ENCODE data around the gene COPB2. TPM values are rescaled to one million over a fixed set of nuclear protein-coding genes. Genes with fewer than 3 reads are reported as not detected.

Gene COPB2
- total and polyA plus RNA-seq, 10 of the 15 experiments (the other 5 are each of a cell fraction or from before 2014, with no cell fraction given): 51.3 to 143 (median 116) TPM

GRCh38 chr3:139326707-139327106, 62.7 kb downstream of the COPB2 start (continued):
- TF ChIP-seq CBX3 (IDR thresholded peaks at IDR 0.05; ENCODE audit: borderline replicate concordance, low read depth): no peak

GRCh38 chr3:139326131-139326530, 63.3 kb downstream of the COPB2 start:
- no peaks in the 10 kb centered on the region; the same call in 2 of the 3 replicates for H3K9me3 ChIP-seq (replicated peaks; ENCODE audit: control insufficient read depth, insufficient read depth, low read length)
- no TSS peak for BruUV-seq (replicated peaks)
- no peak for ATAC-seq
- no peak for DNase-seq (ENCODE audit: low read depth, low spot score)
- no peak overlapping the region for H3K27ac ChIP-seq (ENCODE audit: control insufficient read depth, insufficient read depth)
- no peaks in the 10 kb centered on the region for H3K79me2 ChIP-seq (ENCODE audit: control insufficient read depth, insufficient read depth, low read length)
- SMC1A ChIA-PET (ENCODE audit: uncharacterized antibody, unreplicated experiment): no interaction called here
- intact Hi-C loops (cut with micrococcal nuclease; ENCODE audit: unreplicated experiment) (no loop called here), in situ Hi-C loops (cut with MboI) (no loop called here)
- H3K36me3 ChIP-seq (ENCODE audit: control insufficient read depth in 2 of 2, insufficient read depth in 2 of 2, low read length in 1 of 2): no peaks in the 10 kb centered on the region
- H2AFZ ChIP-seq (ENCODE audit: control insufficient read depth, low read depth, low read length): no peak overlapping the region
- H3K4me3 ChIP-seq: no peak overlapping the region
- CTCF ChIA-PET: interaction anchor here (1.2 kb wide), 1 partner anchor 390 kb away, joined by 3 read pairs; no protein-coding TSS in a partner anchor
- H4K20me1 ChIP-seq (ENCODE audit: control insufficient read depth, insufficient read depth): no peaks in the 10 kb centered on the region
- H3K27me3 ChIP-seq (replicated peaks in 1 of 2; ENCODE audit: control insufficient read depth in 2 of 2, insufficient read depth in 2 of 2, low read length in 1 of 2): peaks cover 0 to 1% of the 10 kb centered on the region in 2 experiments; a peak in 2 of 4 replicates
- TF ChIP-seq, protein P1, sequence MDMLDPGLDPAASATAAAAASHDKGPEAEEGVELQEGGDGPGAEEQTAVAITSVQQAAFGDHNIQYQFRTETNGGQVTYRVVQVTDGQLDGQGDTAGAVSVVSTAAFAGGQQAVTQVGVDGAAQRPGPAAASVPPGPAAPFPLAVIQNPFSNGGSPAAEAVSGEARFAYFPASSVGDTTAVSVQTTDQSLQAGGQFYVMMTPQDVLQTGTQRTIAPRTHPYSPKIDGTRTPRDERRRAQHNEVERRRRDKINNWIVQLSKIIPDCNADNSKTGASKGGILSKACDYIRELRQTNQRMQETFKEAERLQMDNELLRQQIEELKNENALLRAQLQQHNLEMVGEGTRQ (IDR thresholded peaks at IDR 0.05; ENCODE audit: borderline replicate concordance, low read depth, low read length): no peak
- TF ChIP-seq NRF1 (conservative IDR thresholded peaks at IDR 0.05; ENCODE audit: low read depth, low read length): no peak
- no peak for TF ChIP-seq MTA2 (IDR thresholded peaks at IDR 0.05; ENCODE audit: low read depth)
- TF ChIP-seq NBN (IDR thresholded peaks at IDR 0.05): no peak
- TF ChIP-seq MLLT1 (IDR thresholded peaks at IDR 0.05): no peak
- no peak for TF ChIP-seq CREB1 (IDR thresholded peaks at IDR 0.05; ENCODE audit: low read depth)
- TF ChIP-seq TCF7 (IDR thresholded peaks at IDR 0.05; ENCODE audit: borderline replicate concordance): no peak
- no peak for TF ChIP-seq NFYA (IDR thresholded peaks at IDR 0.05; ENCODE audit: borderline replicate concordance, low read depth, low read length)
- no peak for TF ChIP-seq E2F4 (IDR thresholded peaks at IDR 0.05; ENCODE audit: low read depth, low read length)
- TF ChIP-seq EZH2 (IDR thresholded peaks at IDR 0.05; ENCODE audit: borderline replicate concordance, control insufficient read depth, low read depth, low read length): no peak
- no peak for TF ChIP-seq EGR1 (IDR thresholded peaks at IDR 0.05; ENCODE audit: borderline replicate concordance in 1 of 2, low read depth in 2 of 2, low read length in 2 of 2)
- no peak for TF ChIP-seq NR2C2 (IDR thresholded peaks at IDR 0.05; ENCODE audit: borderline replicate concordance, control insufficient read depth, insufficient read length, low read depth)
- no peak for TF ChIP-seq CHD2 (IDR thresholded peaks at IDR 0.05; ENCODE audit: borderline replicate concordance, low read depth, low read length)
- no peak for TF ChIP-seq GATAD2B (conservative IDR thresholded peaks at IDR 0.05; ENCODE audit: low read depth)
- H3K9ac ChIP-seq (ENCODE audit: control insufficient read depth, insufficient read depth, low read length): no peak overlapping the region
- no peak overlapping the region for H3K4me2 ChIP-seq (ENCODE audit: control insufficient read depth, insufficient read depth)
- no peak for FAIRE-seq
- POLR2A ChIA-PET: no interaction called here
- no peaks in the 10 kb centered on the region; the same call in 1 of the 2 replicates for H3K4me1 ChIP-seq (ENCODE audit: control insufficient read depth, insufficient read depth, low read length)
- WGBS (ENCODE audit: insufficient coverage, insufficient replicate concordance, low lambda C conversion rate, missing lambda C conversion rate): 58% methylated on average over 5 of the region's 5 CpGs
- RAD21 ChIA-PET (ENCODE audit: unreplicated experiment): no interaction called here
